ENCODE measurements around the gene GNB1L.
"Not testable (repeated sequence)": the region's sequence is repeated elsewhere in the genome, so short reads cannot be mapped to it uniquely, and the experiment has no call there.

Gene GNB1L

DNA sequence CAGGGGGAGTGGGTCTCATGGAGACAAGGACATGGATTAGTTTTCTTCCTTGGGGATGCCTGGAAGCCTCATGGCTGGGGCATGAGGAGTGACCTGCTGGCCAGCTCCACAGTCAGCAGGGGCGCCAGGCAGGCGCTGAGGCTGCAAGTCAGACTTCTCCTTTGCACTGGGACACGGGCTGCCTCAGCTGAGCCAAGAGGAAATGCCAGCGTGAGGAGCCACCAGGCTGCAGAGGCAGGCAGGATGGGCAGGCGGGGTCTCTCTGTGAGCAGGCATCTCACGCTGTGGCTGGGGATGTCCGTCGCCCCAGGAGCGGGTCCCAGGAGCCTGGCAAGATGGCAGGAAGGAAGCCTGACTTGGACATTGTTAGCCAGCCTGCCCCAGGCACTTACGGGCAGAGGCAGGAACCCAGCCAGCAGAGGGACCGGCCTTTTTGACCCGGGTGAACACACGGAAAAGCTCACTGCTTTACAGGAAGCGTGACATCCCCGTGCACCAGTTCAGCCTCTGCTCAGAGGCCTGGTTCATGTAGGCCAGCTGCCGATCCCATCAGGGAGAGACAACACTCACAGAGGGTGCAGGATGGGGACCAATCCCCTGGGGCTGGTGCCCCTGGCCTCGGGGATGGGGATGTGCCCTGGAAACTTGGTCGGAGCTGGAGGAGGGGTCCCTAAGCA, 10.2 kb downstream of the GNB1L start:
- DNase-seq (ENCODE audit: low read depth in 2 of 3, low spot score in 1 of 3): no peak

DNA sequence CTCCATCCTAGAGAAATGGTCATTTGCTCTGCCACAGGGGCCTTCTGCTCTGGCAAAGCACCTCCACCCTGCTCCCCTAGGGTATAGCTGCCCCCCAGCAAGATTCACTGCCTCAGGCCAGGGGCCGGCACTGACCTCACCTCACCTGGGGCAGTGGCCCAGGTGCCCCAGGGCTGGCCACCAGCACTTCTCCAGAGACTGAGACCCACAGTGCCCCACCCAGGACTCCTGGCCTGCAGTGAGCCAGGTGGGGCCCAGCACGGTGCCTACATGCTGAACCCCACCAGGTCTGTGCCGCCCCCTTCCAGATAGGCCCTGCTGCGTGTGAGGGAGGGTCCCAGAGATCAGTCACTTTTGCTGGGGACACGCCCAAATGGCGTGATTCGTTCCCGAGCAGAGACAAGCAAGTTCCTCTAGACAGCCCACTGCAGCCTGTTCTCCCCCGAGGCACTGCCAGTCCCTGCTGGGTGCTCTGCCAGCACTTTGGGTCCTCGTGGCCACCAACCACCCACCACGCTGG, 10.8 kb downstream of the GNB1L start:
- no peak for DNase-seq (ENCODE audit: low read depth in 2 of 3, low spot score in 1 of 3)

DNA sequence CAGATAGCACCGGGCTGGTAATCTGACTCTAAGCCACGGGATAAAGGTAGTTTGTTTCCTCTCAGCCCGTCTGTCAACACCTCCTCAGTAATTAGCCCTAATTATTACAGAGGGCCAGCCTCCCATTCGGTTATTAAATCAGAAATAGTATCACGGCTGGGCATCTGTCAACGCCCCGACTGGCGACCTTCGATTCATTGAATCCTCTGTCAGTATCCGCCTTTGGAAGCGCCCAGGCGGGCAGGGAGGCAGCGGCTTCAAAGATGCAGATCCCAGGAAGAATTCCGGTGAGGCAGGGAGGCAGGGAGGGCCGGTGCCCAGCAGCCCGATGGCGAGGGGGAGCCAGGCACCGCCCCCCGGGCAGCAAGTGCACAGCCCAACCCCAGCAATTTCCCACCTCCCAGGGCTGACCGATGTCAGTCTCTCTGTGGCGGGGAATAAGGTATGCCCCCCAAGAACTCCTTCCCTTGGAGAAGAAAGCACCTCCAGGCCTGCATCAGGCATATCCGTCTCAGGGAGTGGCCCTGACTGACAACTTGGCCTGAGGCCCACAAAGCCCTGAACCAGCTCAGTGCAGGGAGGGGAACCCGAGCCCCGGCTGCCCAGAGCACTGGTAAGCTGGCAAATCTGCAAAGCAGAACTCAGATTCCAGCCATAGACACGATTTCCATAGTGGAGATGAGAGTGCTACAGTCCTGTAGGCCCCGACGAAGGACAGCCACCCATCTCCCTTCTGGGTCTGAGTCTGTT, 11.4 kb downstream of the GNB1L start:
- DNase-seq (ENCODE audit: low read depth in 2 of 3, low spot score in 1 of 3): no peak

GRCh38 chr22:19842393-19843106, 12.1 kb downstream of the GNB1L start:
- no peak for DNase-seq (ENCODE audit: low read depth in 2 of 3, low spot score in 1 of 3)

DNA sequence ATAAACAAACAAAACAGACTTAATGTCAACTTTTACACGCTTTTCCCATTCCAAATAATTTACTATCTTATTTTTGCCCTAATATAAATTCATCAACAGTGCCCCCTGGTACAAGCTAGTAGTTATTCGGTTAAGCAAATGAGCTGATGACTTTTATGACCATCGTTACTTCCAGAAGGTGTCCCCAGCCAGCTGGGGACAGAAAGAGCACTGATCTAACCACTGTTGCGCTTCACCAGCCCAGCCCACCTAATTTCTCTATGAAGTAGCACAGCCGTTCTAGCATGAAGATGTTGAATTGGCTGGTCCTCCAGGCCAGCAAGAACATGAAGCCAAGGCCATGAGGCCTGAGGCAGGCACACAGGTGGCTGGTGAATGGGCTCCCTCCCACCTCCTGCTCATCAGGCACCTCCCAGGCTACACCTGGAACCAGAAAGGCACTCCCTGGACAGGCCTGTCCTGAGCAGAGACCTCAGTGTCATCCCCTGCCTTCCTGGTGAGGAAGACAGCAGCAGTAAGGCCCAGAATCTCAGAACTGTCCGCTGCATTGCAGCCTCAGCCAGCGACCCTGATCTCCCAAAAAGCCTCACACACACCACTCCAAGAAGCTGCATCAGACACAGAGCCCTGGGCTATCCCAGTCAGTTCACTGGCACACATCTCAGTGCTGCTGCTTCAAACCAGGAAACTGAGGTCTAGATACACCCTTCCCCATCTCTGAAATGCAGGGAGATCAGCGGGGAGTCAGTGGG, 12.9 kb downstream of the GNB1L start:
- no peak for DNase-seq (ENCODE audit: low read depth in 2 of 3, low spot score in 1 of 3)

DNA sequence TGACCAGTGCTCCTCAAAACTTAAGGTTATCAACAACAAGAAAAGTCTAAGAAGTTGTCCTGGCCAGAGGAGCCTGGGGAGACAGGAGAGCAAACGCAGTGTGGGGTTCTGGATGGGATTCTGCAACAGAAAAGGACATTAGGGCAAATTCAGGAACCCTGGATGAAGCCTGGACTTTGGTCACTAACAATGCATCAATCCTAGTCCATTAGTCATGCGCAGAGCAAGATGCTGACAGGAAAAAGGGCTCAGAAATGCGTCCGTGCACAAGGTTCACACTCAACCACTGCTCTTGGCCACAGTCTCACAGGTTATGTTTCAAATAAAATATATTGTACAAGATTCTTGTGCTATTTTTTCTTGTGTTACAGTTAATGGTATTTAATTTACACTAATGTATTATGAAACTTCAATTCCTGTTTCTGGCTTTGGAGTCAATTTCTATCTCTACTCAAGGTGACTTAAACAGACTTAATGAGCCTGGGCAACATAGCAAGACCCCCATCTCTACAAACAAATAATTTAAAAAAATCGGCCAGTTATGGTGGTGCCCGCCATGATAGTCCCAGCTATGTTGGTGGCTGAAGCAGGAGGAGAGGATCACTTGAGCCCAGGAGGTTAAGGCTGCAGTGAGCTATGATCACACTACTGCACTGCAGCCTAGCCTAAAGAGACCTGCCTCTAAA, 13.6 kb downstream of the GNB1L start:
- DNase-seq (ENCODE audit: low read depth in 2 of 3, low spot score in 1 of 3): no peak

DNA sequence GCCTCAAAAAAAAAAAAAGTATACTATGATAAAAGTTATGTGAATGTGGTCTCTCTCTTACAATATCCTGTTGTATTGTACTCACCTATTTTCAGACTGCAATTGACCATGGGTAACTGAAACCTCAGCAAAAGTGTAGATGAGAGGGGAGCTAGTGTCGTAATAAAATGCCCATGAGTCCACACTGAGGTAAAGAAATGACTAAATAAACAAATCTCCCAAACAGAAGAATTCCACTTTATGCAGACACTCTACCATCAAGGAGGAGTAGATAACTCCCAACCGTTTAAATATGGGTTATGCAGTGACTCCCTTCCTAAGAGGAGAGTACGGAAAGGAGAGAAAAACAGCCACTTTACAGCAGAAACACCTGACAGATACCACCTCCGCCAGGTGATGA, 14.6 kb downstream of the GNB1L start:
- no peak for DNase-seq (ENCODE audit: low read depth in 2 of 3, low spot score in 1 of 3)

DNA sequence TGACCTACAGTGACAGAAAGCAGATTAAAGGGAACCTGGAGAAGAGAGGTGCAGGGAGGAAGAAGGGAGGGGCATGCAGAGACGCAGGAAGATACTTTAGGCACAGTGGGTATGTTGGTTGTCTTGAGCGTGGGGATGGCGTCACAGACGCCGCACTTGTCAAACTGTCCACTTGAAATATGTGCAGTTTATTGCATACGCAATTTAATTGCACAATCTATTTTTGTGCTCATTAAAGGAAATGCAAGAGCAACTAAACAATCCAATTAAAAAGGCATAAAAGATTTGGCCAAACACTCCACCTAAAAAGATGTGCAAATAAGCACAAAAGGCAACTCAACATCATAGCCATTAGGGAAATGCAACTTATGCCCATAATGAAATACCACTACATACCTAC, 16.8 kb downstream of the GNB1L start:
- DNase-seq (ENCODE audit: low read depth in 2 of 3, low spot score in 1 of 3): no peak

GRCh38 chr22:19836512-19836911, 18.2 kb downstream of the GNB1L start:
- no peak for DNase-seq (ENCODE audit: low read depth in 2 of 3, low spot score in 1 of 3)

DNA sequence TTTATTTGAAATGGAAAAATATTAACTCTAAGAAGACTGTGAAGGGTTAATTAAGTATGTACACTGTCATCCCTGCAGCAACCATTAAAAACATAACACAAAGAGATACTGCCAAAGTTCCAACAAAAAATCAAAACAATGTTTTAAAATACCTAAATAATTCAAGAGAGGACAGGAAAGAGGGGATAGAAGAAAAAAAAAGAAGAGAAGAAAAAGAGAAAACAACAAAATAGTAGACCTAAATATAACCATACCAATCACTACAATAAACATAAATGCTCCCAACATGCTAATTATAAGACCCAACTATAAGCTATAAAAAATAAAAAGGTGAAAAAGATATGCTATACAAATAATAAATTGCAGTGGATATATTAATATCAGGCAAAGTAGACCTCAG, 20.1 kb downstream of the GNB1L start:
- DNase-seq (ENCODE audit: low read depth in 2 of 3, low spot score in 1 of 3): no peak

DNA sequence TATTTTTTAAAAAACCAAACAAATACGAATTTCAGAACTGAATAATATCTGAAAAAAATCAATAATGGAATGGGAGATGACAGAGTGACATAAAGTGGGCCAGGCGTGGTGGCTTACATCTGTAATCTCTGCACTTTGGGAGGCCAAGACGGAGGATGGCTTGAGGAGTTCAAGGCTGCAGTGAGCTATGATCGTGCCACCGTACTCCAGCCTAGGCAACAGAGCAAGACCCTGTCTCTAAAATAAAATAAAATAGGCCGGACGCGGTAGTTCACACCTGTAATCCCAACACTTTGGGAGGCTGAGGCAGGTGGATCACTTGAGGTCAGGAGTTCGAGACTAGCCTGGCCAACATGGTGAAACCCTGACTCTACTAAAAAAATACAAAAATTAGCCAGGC, 21.3 kb downstream of the GNB1L start:
- not testable (repeated sequence) for DNase-seq (ENCODE audit: low read depth in 2 of 3, low spot score in 1 of 3)

- no peak for DNase-seq (ENCODE audit: low read depth in 2 of 3, low spot score in 1 of 3)
Measured at GRCh38 chr22:19832476-19833108, 22.1 kb downstream of the GNB1L start.

DNA sequence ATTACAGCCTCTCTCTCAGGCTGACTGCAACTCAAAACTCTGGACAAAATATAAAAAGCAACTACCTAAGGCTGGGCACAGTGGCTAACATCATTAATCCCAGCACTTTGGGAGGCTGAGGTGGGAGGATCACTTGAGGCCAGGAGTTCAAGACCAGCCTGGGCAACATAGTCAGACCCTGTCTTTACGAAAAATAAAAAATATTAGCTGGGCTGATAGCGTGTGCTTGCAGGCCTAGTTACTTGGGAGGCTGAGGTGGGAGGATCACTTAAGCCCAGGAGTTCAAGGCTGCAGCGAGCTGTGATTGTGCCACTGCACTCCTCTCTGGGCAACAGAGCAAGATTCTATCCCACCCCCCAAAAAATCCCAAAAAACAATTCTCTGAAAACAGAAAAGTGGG, 22.7 kb downstream of the GNB1L start:
- not testable (repeated sequence) for DNase-seq (ENCODE audit: low read depth in 2 of 3, low spot score in 1 of 3)

DNA sequence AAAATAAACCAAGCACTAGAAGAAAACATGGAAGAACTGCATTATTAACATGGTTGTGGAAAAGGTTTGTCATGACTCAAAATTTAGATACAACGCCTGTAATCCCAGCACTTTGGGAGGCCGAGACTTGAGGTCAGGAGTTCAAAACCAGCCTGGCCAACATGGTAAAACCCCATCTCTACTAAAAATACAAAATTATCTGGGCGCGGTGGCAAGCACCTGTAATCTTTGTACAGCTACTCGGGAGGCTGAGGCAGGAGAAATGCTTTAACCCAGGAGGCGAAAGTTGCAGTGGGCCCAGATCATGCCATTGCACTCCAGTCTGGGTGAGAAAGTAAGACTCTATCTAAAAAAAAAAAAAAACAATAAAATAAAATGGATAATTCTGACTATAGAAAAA, 23.7 kb downstream of the GNB1L start:
- DNase-seq (ENCODE audit: low read depth in 2 of 3, low spot score in 1 of 3): no peak

DNA sequence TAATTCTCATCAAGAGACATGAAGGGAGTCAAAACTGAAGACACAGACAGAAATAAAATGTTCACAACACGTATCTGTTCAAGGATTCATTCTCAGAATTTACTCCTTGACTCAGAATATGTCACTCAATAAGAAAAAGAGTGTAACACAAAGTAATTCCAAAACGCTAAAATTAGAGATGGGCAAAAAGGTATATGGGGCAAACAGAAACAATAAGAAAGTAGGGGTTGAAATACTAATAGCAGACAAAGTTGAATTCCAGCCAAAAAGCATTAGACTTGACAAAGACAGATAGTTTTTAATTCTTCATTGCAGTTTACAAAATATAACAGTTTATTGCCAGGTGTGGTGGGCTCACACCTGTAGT, 26.7 kb downstream of the GNB1L start:
- no peak for DNase-seq (ENCODE audit: low read depth in 2 of 3, low spot score in 1 of 3)

GRCh38 chr22:19827341-19828034, 27.2 kb downstream of the GNB1L start:
- DNase-seq (ENCODE audit: low read depth in 2 of 3, low spot score in 1 of 3): no peak

DNA sequence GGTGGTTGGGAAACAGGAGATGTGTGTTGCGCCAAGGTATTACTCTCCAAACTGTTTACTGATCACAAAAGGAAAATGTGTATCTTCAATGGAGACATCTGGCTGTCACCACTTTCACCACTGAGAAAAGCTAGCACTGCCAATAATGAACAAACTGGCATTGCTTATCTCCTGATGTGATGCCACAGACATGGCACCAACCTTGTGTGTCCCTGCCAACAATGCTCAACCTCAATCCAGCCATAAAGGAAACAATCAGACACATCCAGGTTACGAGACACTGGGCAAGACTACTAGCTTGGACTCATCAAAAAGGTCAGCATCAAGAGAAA, 28.1 kb downstream of the GNB1L start:
- DNase-seq (ENCODE audit: low read depth in 2 of 3, low spot score in 1 of 3): no peak

DNA sequence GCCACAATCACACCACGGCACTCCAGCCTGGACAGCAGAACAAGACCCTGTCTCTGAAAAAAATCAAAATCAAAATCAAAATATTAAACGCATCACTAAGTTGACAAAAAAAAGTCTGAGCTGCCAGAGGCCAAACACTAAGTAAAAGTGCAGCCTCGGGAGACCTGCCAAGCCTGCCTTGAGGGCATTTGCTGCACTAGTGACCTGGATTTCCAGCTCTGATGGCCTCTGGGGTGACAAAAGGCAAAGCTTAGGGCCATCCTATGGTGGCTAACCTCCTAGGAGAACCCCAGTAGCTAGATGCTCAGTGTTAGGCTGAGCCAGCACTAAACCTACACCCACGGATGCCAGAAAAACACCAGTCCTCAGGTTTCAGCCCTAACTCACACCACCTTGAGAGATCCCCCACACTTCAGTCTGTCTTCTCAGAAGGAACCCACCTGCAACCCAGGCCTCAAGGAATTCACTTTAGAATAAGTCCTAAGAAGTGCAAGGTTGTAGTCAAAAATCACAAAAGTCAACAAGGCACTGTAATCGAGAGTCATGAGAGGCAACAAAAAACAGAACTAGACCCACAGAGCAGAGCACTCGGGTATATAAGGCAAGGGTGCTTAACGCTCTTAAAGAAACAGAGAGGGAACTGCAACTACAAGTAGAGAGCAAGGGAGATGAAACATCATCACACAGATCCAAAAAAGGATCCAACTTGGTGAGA, 28.6 kb downstream of the GNB1L start:
- DNase-seq (ENCODE audit: low read depth in 2 of 3, low spot score in 1 of 3): no peak

DNA sequence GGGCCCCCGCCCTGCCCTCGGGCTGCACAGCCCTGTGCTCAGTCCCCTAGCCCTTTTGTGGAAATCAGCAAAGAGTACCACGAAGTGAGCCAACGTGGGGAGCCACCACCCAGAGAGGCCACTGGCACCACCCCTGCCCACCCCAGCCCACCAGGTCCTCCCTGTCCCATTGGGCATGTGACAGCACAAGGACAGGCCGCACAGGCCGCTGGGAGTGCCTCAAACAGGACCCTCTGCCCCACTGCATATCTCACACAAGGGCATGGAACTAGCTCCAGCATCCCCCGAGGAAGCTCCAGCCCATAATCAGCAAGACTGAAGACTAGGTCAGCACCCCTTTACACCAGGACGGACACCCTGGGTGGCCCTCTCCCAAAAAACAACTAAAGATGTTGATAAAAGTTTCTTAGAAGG, 29.7 kb downstream of the GNB1L start:
- no peak for DNase-seq (ENCODE audit: low read depth in 2 of 3, low spot score in 1 of 3)
